CD14-positive monocyte (primary cell): ENCODE measurements around the gene EPGN. TPM values are rescaled to one million over a fixed set of nuclear protein-coding genes. Genes with fewer than 3 reads are reported as not detected.

Source experiments
- DNase-seq, 3 donors: peaks; one replicate each; pipeline ENCODE4 v3.0.0-alpha.2; 2011 to 2022
- H2AFZ ChIP-seq: 2 replicates; pipeline ENCODE4 v1.6.0; 2012; ENCODE audit warnings: mild to moderate bottlenecking, low read depth, low read length, inconsistent platforms; ENCODE audit not compliant: insufficient read depth, poor library complexity, severe bottlenecking
- H3K27ac ChIP-seq, 2 donors: 1 replicate in 1 of 2; 2 replicates in 1 of 2; pipeline ENCODE4 v1.5.1; 2012 to 2013; ENCODE audit warnings: low read length in 2 of 2, control low read depth in 1 of 2, inconsistent platforms in 1 of 2, low read depth in 1 of 2, mild to moderate bottlenecking in 1 of 2
- H3K27me3 ChIP-seq, 2 donors: one replicate each; pipeline versions ENCODE4 v1.6.0 to v1.6.1; 2011 to 2013; ENCODE audit warnings: low read length in 2 of 2; ENCODE audit not compliant: control insufficient read depth in 2 of 2, insufficient read depth in 2 of 2
- H3K36me3 ChIP-seq, 2 donors: replicated peaks in 1 of 2; 1 replicate in 1 of 2; 2 replicates in 1 of 2; pipeline versions ENCODE4 v1.5.1 to v1.6.1; 2012 to 2013; ENCODE audit warnings: low read length in 2 of 2, control low read depth in 1 of 2, inconsistent platforms in 1 of 2, mild to moderate bottlenecking in 1 of 2; ENCODE audit not compliant: insufficient read depth in 2 of 2, control insufficient read depth in 1 of 2
- H3K4me1 ChIP-seq, 2 donors: 1 replicate in 1 of 2; 2 replicates in 1 of 2; pipeline versions ENCODE4 v1.5.1 to v1.6.1; 2012 to 2013; ENCODE audit warnings: low read length in 2 of 2, control low read depth in 1 of 2, inconsistent platforms in 1 of 2, mild to moderate bottlenecking in 1 of 2, moderate library complexity in 1 of 2; ENCODE audit not compliant: insufficient read depth in 2 of 2, control insufficient read depth in 1 of 2
- H3K4me2 ChIP-seq: replicated peaks from 2 replicates; pipeline ENCODE3; 2012; ENCODE audit warnings: low read length, moderate library complexity, mild to moderate bottlenecking; ENCODE audit not compliant: poor library complexity, severe bottlenecking; ENCODE audit errors: extremely low read depth
- H3K4me3 ChIP-seq, 3 experiments: fragments of 200-600 bp in 1 of 3; sonication (generic) in 1 of 3; replicated peaks in 1 of 3; 1 replicate in 2 of 3; 2 replicates in 1 of 3; pipeline ENCODE4 v1.5.1; 2011 to 2013; ENCODE audit warnings: low read length in 3 of 3, mild to moderate bottlenecking in 3 of 3, control low read depth in 2 of 3, low read depth in 2 of 3, inconsistent platforms in 1 of 3, moderate library complexity in 1 of 3
- H3K79me2 ChIP-seq: 2 replicates; pipeline ENCODE4 v1.6.0; 2012; ENCODE audit warnings: mild to moderate bottlenecking, control low read depth, inconsistent platforms, low read length, moderate library complexity; ENCODE audit not compliant: insufficient read depth
- H3K9ac ChIP-seq: 2 replicates; pipeline ENCODE4 v1.6.0; 2017; ENCODE audit warnings: low read length, mild to moderate bottlenecking; ENCODE audit not compliant: insufficient read depth, poor library complexity, severe bottlenecking
- H3K9me3 ChIP-seq, 2 donors: replicated peaks in 1 of 2; 1 replicate in 1 of 2; 2 replicates in 1 of 2; pipeline versions ENCODE4 v1.5.1 to v1.6.1; 2012 to 2013; ENCODE audit warnings: low read length in 2 of 2, control low read depth in 1 of 2; ENCODE audit not compliant: control insufficient read depth in 1 of 2, insufficient read depth in 1 of 2
- H4K20me1 ChIP-seq: 2 replicates; pipeline ENCODE4 v1.6.0; 2012; ENCODE audit warnings: mild to moderate bottlenecking, low read length, control low read depth, moderate library complexity; ENCODE audit not compliant: insufficient read depth
- H3K27ac Mint-ChIP-seq, 7 donors: one replicate each; pipeline ENCODE4 v1.8.0; 2020; ENCODE audit warnings: mild to moderate bottlenecking in 7 of 7, mixed read lengths in 7 of 7, moderate library complexity in 6 of 7, inconsistent platforms in 2 of 7
- H3K27me3 Mint-ChIP-seq, 3 donors: one replicate each; pipeline ENCODE4 v1.8.0; 2021 to 2022; ENCODE audit warnings: low read depth in 3 of 3, mild to moderate bottlenecking in 3 of 3, mixed read lengths in 3 of 3, moderate library complexity in 3 of 3, inconsistent platforms in 1 of 3
- H3K36me3 Mint-ChIP-seq, 2 donors: one replicate each; pipeline ENCODE4 v1.8.0; 2020; ENCODE audit warnings: mixed read lengths in 2 of 2, inconsistent platforms in 1 of 2, mild to moderate bottlenecking in 1 of 2
- H3K4me1 Mint-ChIP-seq: one replicate; pipeline ENCODE4 v1.8.0; 2020; ENCODE audit warnings: mild to moderate bottlenecking, mixed read lengths
- H3K4me3 Mint-ChIP-seq, 2 donors: one replicate each; pipeline ENCODE4 v1.8.0; 2020; ENCODE audit warnings: mild to moderate bottlenecking in 2 of 2, mixed read lengths in 2 of 2, moderate library complexity in 1 of 2
- H3K9me3 Mint-ChIP-seq, 7 donors: one replicate each; pipeline ENCODE4 v1.8.0; 2020 to 2022; ENCODE audit warnings: mixed read lengths in 7 of 7, mild to moderate bottlenecking in 6 of 7, moderate library complexity in 6 of 7, inconsistent platforms in 2 of 7
- CTCF ChIP-seq: fragments of 200-600 bp; IDR thresholded peaks from one replicate; pipeline ENCODE4 v1.8.0; 2022; ENCODE audit warnings: antibody characterized with exemption, mild to moderate bottlenecking
- WGBS: methylation state at CpG from one replicate; pipeline ENCODE4 v1.1.5; 2013; ENCODE audit warnings: missing lambda C conversion rate; ENCODE audit not compliant: insufficient coverage; 5-methylcytosine and 5-hydroxymethylcytosine counted together
- intact Hi-C, 2 donors: fragments of 100-400 bp; cut with micrococcal nuclease; formaldehyde crosslinking; loops; one replicate each; pipeline versions ENCODE4 v1.15.0 to v1.15.1; 2023
- polyA minus RNA-seq: library from RNA; depleted of rRNA, polyadenylated mRNA; stranded (reverse); fragments of >200 nt; gene quantifications from 2 replicates; pipeline ENCODE4 v1.2.3, GENCODE V29; 2012
- polyA plus RNA-seq, 3 donors: library from polyadenylated mRNA; depleted of rRNA in 1 of 3; unstranded in 2 of 3; stranded (reverse) in 1 of 3; fragments of 300-500 nt in 2 of 3; fragments of >200 nt in 1 of 3; fragmentation: Illumina TruSeq in 2 of 3; gene quantifications; 1 replicate in 2 of 3; 2 replicates in 1 of 3; pipeline ENCODE4 v1.2.3, GENCODE V29; 2012 to 2021
- total RNA-seq, 12 experiments: library from RNA in 1 of 12; stranded (reverse) in 1 of 12; fragments of 120-200 nt in 1 of 12; gene quantifications; one replicate each; pipeline ENCODE4 v1.2.4 and lab custom pipeline; 2013 to 2026; ENCODE audit warnings: mixed read lengths in 6 of 12, inconsistent platforms in 1 of 12

The EPGN gene
- total RNA-seq (2013): not detected
- polyA plus RNA-seq (not detected), polyA minus RNA-seq (not detected in 2 replicates), total RNA-seq (lab: John Stamatoyannopoulos, UW) (0.14 to 2.7 (median 0.59) reads per million in 11 experiments)

GRCh38 chr4:74308215-74308614 is at the start of gene EPGN:
Gene EPGN, plus strand, starts transcription at chr4:74308470. Its CDS starts 64 bp downstream, at chr4:74308534.
- H3K27me3 Mint-ChIP-seq: no peaks in the 10 kb centered on the region
- Histone ChIP-seq H3K36me3 (no peaks in the 10 kb centered on the region), H3K27me3 (no peaks in the 10 kb centered on the region), H3K9me3 (no peaks in the 10 kb centered on the region), H2AFZ (no peak within 1 kb of the TSS), H3K27ac (no peak within 1 kb of the TSS), H3K79me2 (no peaks in the 10 kb centered on the region), H3K4me1 (no peaks in the 10 kb centered on the region), H3K9ac (no peak within 1 kb of the TSS), H4K20me1 (no peaks in the 10 kb centered on the region), H3K4me3 (no peak within 1 kb of the TSS), H3K4me2 (no peak within 1 kb of the TSS)
- H3K27ac Mint-ChIP-seq: no peak within 1 kb of the TSS
- TF ChIP-seq CTCF: no peak
- H3K4me3 Mint-ChIP-seq: no peak within 1 kb of the TSS
- peaks cover 3% of the 10 kb centered on the region for H3K4me1 Mint-ChIP-seq
- no peaks in the 10 kb centered on the region for H3K36me3 Mint-ChIP-seq
- no CpG with 5 or more reads among the region's 5 CpGs for WGBS
- intact Hi-C loops: no loop called here
- DNase-seq: no peak
- H3K9me3 Mint-ChIP-seq: peaks cover 0 to 2% (median 0%) of the 10 kb centered on the region in 7 donors

- Mint-ChIP-seq H3K9me3 (peaks cover 0 to 3% (median 2%) of the 10 kb centered on the region in 7 donors), H3K36me3 (no peaks in the 10 kb centered on the region), H3K27ac (no peak overlapping the region), H3K4me3 (no peak overlapping the region), H3K27me3 (peaks cover 0 to 3% (median 0%) of the 10 kb centered on the region in 3 donors), H3K4me1 (peaks cover 6% of the 10 kb centered on the region)
- Histone ChIP-seq H3K4me3 (no peak overlapping the region), H3K27me3 (no peaks in the 10 kb centered on the region), H4K20me1 (no peaks in the 10 kb centered on the region), H3K4me1 (no peaks in the 10 kb centered on the region), H3K9ac (no peak overlapping the region), H3K27ac (no peak overlapping the region), H2AFZ (no peak overlapping the region), H3K4me2 (no peak overlapping the region), H3K36me3 (no peaks in the 10 kb centered on the region), H3K79me2 (no peaks in the 10 kb centered on the region), H3K9me3 (peaks cover 0 to under 1% of the 10 kb centered on the region in 2 donors)
- intact Hi-C loops: no loop called here
- no peak for DNase-seq
- no CpG with 5 or more reads among the region's 1 CpG for WGBS
- no peak for TF ChIP-seq CTCF
Observed at GRCh38 chr4:74258963-74259362, 49.3 kb upstream of the EPGN start.
